NCI-H128 (cell line): ENCODE results near the gene MCF2L2.

Source experiments
- DNase-seq: peaks from one replicate; lab custom pipeline; 2025; ENCODE audit not compliant: unreplicated experiment; lab: John Stamatoyannopoulos, UW

The MCF2L2 gene

DNA sequence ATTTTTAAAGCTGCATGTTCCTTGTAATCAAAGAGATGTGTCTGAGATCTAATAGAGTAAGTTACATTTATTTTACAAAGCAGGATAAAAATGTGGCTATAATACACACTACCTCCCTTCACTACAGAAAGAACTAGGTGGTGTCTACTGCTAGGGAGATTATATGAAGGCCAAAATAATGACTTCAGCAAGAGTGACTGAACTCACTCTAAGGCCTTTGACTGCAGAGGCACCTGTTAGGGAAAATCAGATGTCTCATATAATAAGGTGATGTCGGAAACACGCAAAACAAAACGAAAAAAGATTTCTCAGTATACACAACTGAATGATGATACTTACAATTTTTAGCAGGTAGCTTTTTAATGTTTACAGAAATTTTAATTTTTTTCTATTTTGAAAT lies 156.3 kb downstream of the MCF2L2 start:
- no peak for DNase-seq

DNA sequence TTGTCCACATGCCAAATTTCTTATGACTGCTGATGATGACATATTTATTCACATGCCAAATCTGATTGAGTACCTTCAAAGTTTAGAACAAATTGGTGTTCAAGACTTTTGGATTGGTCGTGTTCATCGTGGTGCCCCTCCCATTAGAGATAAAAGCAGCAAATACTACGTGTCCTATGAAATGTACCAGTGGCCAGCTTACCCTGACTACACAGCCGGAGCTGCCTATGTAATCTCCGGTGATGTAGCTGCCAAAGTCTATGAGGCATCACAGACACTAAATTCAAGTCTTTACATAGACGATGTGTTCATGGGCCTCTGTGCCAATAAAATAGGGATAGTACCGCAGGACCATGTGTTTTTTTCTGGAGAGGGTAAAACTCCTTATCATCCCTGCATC lies 158.1 kb downstream of the MCF2L2 start:
- DNase-seq = no peak

DNA sequence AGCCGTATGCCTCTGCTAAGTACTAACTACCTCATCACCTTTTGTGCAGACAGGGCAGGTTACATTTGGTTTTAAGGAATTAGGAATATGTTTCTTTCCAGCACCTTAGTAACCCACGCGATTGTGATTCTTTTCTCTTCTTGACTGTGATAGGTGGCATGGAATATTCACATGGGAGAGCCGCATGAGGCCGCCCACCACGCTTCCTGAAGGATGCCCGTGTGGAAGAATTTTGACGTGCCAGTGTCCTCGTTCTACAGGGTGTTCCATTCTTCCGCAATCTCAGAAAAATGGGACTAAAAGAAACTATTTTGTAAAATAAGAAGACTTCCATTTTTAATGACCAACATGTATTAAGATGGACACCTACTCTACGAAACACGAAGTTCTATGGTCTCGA lies 159.1 kb downstream of the MCF2L2 start:
- no peak for DNase-seq

DNA sequence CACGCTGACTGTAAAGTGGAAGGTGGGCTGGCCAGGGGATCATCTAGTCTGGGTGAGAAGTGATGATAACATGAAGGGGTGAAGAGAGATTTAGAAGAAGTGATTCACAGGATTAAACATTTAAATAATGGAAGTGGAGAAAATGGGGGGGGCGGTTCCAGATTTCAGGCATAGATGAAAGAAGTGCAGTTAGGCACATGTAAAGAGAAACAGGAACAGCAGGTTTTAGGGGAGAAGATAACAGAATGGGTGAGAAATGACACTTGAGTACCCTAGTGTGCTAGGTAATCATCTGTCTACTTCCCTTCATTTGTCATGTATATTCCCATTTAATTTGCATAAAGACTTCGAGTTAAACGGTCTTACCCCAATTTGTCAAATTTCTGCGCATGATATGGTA lies 160.1 kb downstream of the MCF2L2 start:
- DNase-seq = no peak

DNA sequence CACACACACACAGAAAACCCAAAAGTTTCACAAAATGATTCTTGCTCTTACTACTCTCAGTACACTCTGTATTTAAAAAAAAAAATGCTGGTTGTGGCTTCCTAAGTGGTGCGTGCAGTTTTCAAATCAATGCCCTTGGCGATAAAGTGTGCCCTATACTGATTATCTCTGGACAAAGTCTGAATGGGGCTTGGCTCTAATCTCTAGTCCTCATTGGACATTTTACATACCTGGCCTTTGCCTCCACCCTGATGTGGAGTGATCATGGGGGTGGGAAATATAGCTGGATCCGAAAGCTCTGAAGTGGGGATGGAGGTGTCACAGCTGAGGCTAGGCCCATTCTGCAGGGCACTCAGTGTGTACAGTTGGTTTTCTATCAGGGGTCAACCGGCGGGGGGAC lies 161.3 kb downstream of the MCF2L2 start:
- no peak for DNase-seq

DNA sequence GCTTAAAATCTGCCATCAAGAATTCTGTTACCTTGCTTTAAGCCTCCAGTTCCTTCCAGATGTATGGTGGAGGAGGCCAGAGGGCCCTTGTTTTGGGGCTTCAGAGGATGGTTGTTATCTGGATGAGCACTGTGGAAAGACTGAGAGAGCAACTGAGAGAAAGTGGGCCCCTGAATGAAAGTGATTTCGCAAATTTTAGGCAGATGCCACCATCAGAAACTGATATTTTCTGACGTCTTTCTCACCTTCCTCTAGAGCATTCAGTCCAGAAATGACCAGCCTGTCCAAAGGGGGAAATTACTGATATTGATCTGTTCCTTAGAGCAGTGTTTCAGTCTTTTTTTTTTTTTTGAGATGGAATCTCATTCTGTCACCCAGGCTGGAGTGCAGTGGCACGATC lies 162.0 kb downstream of the MCF2L2 start:
- no peak for DNase-seq

DNA sequence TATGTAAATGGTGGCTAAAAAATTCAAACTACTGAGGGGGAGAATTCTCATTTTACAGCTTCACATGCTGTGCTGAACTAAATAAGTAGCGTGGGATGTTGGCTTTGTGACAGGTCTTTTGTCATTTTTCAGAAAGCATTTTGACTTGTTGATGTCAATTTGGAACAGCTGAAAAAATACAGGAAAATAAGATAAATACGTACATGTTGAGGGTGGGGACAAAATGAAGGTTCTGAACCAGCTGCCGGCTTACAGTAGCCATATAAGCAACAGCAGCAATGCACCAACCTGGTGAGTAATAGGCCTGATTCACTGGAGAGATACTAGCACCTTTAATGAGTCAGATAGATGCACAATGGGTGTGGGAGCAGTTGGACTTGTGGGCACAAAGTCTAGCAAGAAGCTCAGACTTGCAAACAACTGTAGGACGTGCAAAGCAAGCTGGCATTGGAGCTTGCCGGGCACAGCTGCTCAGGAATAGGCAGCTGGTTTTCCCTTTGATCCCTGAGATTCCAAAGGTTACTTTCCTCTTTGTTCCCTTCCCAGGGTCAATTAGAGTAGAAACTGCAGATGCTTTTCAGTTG lies 162.5 kb downstream of the MCF2L2 start:
- no peak for DNase-seq

DNA sequence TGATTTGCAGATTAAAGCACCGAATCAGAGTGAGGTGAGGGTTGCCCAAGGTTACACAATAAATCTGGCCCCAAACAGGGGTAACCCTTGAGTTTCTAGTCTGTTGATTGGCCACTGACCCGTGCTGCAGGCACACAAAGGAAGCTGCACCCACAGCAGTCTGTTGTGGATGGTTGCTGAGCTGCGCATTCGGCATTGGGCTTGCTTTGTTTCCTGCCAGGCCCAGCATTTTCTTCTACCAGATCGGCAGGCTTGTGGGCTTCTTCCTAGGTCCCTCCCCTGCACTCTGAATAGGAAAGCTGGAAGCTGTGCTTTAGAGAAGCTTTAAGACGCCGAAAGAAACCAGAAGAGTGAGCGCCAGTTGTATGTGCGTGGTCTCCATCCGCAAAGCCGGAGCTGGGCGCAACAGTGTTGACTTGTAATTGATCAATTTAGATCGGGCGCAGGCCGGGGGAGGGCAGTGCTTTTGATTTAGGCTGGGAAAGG lies 163.2 kb downstream of the MCF2L2 start:
- no peak for DNase-seq

DNA sequence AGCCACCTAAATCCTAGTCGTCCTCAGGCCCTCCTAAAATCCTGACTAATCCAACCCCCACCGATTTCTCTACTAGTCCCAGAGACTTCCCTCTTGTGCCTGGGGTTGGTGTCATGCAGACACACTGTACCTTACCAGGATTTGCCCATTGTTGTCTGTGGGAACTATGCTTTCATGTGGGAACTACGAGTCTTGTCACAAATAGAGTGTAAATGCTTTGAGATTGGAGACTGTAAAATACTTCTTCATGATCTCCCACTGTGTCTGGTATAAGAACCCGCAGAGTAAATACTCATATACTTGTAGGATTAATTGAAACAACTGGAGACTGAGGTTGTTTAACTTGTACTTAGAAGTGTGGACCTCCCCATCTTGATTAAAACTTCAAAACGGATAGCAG lies 164.2 kb downstream of the MCF2L2 start:
- DNase-seq = no peak

DNA sequence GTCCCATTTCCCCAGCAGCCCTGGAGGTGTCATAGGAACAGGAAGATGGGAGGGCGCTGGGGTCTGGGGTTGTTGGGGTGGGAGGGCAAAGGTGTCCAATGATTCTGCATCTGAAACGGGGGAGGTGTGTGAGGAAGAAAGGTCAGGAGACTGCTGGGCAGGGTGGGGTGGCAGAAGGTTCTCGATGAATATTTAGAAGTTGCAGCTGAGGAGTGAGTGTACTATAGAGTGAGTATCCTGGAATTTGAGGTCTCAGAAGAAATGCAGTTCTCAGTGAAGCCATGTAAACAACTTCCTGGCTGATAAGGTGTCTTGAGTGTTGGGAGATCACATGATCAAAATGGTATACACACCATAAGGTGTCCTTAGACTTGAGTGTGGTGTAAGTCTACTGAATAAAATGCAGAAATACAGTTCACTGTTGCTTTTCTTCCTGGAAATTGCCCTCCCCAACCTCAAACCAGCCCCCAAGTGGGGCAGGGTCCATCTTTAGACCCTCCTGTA lies 165.5 kb downstream of the MCF2L2 start:
- DNase-seq = no peak

DNA sequence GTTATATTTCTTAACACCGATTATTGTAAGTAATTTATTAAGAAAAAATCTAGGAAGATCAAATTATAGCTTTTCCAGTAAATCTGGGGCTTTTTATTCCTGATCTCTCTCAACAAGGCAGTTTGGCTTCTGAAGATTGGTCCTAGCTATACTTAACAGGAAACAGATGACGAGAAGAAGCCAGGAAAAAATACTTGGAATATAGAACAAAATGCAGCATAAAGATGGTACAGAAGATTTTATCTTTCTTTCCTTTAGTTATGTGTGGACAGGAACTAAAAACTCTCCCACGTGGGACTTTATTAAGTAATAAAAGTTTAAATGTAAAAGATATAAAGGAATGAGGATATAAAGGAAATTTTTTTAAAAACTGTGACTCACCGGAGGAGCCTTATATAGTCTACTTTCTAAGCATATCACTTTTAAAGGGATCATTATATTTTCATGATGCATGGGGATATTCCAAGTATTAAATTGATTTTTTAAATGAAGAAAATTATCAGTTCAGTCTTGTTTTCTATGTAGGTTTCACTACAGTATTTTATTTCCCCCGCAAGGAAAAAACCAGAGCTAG lies 167.2 kb downstream of the MCF2L2 start:
- DNase-seq = no peak

DNA sequence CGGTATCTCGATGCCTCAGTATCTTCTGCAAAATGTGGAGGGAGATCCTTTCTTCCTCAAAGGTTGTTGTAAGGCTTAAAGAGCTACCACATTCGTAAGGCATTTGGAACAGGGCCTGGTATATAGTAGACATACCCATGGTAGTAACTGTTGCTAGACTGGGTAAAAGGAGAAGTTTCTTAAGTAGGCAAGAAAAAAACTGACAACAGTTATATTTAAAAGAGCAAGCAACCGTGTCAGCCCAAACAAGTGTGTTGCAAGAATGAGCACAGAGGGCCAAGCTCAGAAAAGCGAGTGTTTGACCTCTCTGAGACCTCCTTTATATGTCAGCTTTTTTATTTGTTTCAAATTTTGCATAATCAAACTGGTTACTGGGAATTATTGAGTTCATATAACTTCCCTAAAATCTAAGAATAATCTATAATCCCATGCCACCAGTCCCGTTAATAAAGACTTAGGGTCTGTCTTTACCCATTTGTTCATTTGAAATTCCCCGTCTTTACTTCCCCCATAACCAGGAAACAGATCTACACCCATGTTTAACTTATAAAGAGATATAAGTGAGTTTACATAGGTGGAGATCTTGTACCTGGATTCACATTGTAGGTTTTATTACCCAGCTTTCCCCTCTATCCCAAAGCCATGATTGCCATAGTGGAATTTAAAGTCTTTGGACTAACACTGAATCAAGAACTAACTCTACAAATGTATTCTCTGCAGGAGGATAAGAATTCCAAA lies 168.1 kb downstream of the MCF2L2 start:
- DNase-seq = no peak

DNA sequence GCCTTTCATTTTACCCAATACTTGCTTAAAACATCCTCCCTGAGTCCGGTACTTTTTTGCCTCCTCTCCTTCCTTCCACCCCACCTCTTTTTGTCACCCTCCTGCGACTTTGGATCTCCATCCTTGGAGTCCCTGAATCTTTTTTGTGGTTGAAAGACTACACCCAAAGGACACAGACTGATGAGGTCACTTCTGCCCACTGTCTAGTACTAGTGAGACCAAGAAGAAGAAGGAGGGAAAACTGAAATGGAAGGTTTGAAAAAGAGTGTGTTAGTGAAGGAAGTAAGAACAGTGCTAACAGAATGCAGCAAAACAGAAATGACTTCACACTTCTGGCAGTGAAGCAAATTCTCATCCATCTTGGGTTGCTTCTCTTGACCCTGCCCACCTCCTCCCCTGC lies 168.8 kb downstream of the MCF2L2 start:
- no peak for DNase-seq

DNA sequence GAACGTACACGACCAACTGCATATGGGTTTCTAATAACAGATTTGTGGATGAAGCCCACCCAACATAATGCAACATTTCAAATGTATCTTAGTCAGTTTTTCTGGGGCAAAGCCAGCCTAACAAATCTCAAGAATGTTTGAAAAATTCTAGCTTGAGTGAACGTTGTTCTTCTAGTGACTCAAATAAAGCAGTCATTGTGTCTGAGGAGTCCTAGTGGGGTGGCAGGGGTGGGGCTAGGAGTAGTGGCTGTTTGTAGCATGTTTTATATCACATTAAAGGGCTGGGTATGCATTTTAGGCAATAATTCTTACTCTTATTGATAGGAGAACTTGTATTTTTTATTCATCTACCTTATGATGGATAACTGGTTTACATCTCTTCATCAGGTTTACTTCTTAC lies 169.3 kb downstream of the MCF2L2 start:
- no peak for DNase-seq

DNA sequence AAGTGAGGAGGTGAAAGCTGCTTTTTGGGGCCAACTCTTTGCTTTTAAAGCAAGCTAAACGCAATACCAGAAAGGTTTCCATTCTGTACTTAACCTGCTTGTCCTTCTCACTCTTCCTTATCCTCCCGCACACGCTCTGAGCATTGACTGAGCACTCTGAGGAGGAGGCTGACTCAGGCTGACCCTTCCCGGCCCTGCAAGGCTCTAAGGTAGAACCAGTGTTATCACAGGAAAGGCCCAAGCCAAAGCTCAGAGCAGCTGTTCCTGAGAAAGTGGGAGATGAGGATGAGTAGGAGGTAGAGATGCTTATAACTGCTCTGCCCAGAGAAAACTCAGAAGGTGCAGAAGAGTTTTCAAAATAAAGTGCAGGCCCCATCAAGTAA lies 173.1 kb downstream of the MCF2L2 start:
- DNase-seq = no peak

DNA sequence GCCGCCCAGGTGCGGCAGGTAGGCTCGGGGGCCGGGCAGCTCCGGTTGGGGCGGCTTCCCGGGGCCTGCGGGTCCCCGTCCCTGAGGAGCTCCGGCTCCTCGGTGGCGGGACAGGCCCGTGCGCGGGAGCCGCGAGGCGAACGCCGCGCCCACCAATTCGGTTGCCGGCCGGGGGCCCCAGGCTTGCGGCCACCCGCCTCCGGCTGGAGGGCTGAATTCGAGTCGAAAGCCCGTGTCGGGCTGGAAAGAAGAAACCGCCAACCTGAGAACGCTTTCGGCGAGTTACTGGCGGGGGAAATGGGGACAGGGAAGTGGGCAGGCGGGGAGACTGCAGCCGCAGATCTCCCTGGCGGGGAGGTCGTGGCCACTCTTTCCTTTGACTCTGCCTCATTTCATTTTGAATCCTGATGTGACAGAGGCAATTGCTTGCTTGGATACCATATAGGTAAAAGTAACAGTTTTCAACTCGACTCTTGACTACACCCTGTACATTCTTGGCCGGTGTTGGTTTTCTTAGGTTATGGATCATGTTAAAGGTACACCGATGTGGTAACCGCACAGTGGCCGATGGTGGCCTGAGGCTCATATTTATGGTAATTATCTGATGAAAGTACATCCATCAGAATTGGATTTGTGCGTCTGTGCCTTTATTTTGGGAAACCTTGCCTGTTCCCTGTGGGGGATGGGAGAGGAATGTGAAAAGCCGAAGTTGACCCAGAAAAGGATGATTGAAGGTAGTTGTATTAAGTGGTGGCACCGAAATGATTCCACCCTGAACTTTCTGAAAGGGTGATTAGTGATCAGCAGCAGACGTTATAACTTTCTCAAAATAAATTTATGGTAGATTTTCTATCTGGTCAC lies 173.7 kb downstream of the MCF2L2 start:
- DNase-seq = no peak

DNA sequence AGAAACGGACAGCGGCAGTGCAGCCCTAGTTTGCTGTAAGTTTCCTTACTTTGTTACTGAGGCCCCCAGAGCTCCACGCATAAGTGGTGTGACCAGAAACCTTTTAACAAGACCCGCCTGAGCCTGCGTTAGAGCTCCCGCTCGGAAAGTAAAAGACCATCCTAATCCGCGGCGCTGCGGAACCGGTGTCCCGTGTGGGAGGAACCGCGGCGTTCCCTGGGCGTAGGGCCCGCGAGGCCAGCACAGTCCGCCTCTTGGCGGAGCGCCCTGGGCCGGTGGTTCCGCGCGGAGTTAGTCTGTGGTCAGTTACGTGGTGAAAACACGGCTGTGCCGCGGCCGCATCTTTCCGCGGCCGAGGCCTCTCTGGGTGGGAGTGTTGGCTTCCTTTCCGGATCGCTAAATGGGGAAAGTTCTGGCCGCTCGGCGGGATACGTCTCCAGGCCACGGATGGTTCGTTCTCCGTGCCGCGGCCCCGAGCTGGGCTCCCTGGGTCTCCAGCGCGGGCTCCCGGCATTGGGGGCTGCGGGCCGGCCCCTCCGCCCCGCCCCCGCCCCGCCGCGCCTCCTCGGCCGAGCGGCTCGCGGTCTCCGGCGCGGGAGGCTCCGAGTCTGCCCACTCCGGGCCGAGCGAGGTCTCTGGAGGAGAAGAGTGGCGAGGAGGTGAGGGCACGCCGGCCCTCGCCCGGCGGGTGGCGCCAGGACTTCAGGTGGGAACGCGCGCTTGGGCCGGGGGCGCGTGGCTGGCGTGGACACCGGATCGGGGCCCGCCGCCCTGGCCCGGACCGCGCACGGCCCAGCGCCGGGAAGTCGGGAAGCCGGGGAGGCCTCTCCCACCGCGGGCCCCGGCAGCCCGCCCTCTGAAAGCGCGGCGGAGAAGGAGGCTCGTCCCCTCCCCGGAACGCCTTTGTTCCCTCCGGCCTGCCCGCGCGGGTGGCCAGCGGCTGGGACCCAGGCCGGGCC lies 174.6 kb downstream of the MCF2L2 start:
- DNase-seq = no peak

DNA sequence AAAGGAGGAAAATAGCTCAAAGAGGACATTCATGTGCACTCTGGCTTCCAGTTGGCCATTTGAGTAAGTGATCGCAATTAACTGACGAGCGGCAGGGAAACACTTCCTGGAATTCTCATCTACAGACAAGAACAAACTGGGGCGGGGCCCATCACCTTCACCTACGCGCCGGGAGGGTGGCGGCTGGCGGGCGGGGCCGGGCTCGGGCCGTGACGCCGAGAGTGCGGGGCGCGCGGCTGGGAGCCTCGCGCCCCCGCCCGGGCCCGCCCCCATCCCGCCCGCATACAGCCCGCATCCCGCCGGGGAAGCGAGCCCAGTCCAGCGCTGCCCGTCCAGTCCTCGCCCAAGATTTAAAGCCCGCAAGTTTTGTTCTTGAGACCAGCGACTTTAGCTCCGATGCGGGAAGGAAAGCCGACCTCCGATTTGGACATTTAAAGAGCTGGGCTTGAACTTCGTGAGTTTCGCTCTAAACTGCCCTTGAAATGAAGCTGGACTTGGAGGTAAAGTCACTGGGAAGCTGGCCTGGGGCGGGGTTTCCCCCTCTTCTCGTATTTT lies 175.4 kb downstream of the MCF2L2 start, which contains the start of gene B3GNT5:
TSS of gene B3GNT5 (plus strand) at position 281 of the 555 bp plus-strand sequence. CDS start 16,546 bp downstream, outside the sequence.
- DNase-seq = no peak

DNA sequence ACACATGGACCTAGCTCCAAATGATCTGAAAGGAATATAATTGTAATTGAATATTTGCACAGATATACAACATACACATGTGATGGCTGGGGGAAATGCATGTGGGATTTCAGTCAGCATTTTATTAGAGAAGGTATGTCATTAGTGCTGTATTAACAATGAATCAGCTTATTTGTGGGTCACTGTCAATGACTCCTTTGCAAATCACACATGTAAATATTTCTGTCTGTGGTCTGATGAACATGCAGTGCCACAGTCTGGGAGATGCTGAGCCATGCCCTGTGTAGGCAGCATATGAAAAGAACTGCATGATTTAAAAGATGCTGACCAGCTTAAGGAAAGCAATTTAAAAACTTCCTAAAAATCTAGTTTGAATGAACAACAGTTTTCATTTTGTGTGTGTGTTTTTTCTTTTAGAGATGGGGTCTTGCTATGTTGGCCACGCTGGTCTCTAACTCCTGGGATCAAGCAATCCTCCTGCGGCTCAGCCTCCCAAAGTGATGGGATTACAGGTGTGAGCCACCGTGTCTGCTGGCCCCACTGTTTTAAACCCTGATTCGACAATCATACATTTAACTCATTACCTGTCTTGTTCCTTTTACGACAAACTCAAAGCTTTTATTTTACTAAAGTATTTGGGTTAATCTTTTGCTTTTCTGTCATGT lies 176.2 kb downstream of the MCF2L2 start:
- no peak for DNase-seq
